Cardiac muscle cell (in vitro differentiated cells and primary cell): Measurements from ENCODE around the gene PITX1. TPM values are rescaled to one million over a fixed set of nuclear protein-coding genes. Genes with fewer than 3 reads are reported as not detected.
"Not testable (repeated sequence)": the region's sequence is repeated elsewhere in the genome, so short reads cannot be mapped to it uniquely, and the experiment has no call there.

Experiments used
- DNase-seq, 2 donors: peaks; one replicate each; pipeline versions ENCODE4 v3.0.0 to v3.0.0-alpha.2; 2010 to 2017; ENCODE audit warnings: low read depth in 1 of 2, low spot score in 1 of 2
- H3K27ac ChIP-seq: fragments of 200-600 bp; sonication (generic); 2 replicates; pipeline ENCODE4 v1.5.1; 2016
- H3K27me3 ChIP-seq: fragments of 200-600 bp; sonication (generic); 2 replicates; pipeline ENCODE4 v1.6.0; 2016; ENCODE audit warnings: control low read depth
- H3K36me3 ChIP-seq: fragments of 200-600 bp; sonication (generic); 2 replicates; pipeline ENCODE4 v1.5.1; 2016; ENCODE audit warnings: control low read depth
- H3K4me1 ChIP-seq: fragments of 200-600 bp; sonication (generic); 2 replicates; pipeline ENCODE4 v1.8.1; 2017; ENCODE audit warnings: low read depth, mild to moderate bottlenecking, mixed run types
- H3K4me3 ChIP-seq: fragments of 200-600 bp; sonication (generic); 2 replicates; pipeline ENCODE4 v1.5.1; 2016; ENCODE audit warnings: mild to moderate bottlenecking
- H3K9me3 ChIP-seq: fragments of 200-600 bp; sonication (generic); 2 replicates; pipeline ENCODE4 v1.5.1; 2017; ENCODE audit warnings: low read depth, mild to moderate bottlenecking, control low read depth
- polyA plus RNA-seq: library from polyadenylated mRNA; unstranded; fragments of >200 nt; fragmentation: Nextera tagmentation; extraction: Ambion mirVana; gene quantifications from 2 replicates; pipeline ENCODE4 v1.2.1, GENCODE V29; 2016
- total RNA-seq: library from RNA; depleted of rRNA; stranded (reverse); fragments of >200 nt; gene quantifications from 2 replicates; pipeline ENCODE4 v1.2.3, GENCODE V29; 2016
- TF ChIP-seq, protein P1 (sequence below): IDR thresholded peaks from 2 replicates; pipeline ENCODE4 v1.5.1; 2012; ENCODE audit warnings: low read depth, mild to moderate bottlenecking, low read length

Gene PITX1
- 0.07 TPM in 1 of 2 replicates, not detected in the other for total RNA-seq
- 0.35 and 0.80 TPM in 2 replicates for polyA plus RNA-seq

- Histone ChIP-seq H3K27ac (no peak within 1 kb of the TSS), H3K27me3 (peaks cover 100% of the 10 kb centered on the region), H3K4me3 (peak within 1 kb of the TSS; percentile 16), H3K36me3 (no peaks in the 10 kb centered on the region), H3K9me3 (no peaks in the 10 kb centered on the region), H3K4me1 (peaks cover 3% of the 10 kb centered on the region)
- peak in 1 of 2 donors; percentile 44 for DNase-seq
- TF ChIP-seq, protein P1, sequence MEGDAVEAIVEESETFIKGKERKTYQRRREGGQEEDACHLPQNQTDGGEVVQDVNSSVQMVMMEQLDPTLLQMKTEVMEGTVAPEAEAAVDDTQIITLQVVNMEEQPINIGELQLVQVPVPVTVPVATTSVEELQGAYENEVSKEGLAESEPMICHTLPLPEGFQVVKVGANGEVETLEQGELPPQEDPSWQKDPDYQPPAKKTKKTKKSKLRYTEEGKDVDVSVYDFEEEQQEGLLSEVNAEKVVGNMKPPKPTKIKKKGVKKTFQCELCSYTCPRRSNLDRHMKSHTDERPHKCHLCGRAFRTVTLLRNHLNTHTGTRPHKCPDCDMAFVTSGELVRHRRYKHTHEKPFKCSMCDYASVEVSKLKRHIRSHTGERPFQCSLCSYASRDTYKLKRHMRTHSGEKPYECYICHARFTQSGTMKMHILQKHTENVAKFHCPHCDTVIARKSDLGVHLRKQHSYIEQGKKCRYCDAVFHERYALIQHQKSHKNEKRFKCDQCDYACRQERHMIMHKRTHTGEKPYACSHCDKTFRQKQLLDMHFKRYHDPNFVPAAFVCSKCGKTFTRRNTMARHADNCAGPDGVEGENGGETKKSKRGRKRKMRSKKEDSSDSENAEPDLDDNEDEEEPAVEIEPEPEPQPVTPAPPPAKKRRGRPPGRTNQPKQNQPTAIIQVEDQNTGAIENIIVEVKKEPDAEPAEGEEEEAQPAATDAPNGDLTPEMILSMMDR, result no peak
Measured at GRCh38 chr5:135033901-135034235, at the start of gene PITX1. TSS of gene PITX1 (minus strand) at chr5:135034228. CDS start at chr5:135033881, 347 bp downstream.

DNA sequence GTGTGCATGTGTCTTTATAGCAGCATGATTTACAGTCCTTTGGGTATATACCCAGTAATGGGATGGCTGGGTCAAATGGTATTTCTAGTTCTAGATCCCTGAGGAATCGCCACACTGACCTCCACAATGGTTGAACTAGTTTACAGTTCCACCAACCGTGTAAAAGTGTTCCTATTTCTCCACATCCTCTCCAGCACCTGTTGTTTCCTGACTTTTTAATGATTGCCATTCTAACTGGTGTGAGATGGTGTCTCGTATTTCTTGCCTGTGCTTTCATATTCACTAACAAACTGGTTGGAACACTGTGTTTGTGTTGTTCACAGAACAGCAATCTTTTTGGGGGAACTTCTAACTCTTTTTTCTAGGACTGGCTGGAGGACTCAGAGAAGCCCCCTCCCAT is 49.3 kb upstream of the PITX1 start:
- DNase-seq, H3K9me3 ChIP-seq, H3K4me3 ChIP-seq, H3K27ac ChIP-seq, H3K4me1 ChIP-seq, H3K36me3 ChIP-seq: not testable (repeated sequence)
- peaks cover 43% of the 10 kb centered on the region for H3K27me3 ChIP-seq

GRCh38 chr5:135081240-135081639 is 47.2 kb upstream of the PITX1 start:
- H3K4me3 ChIP-seq, result no peak overlapping the region
- peaks cover 39% of the 10 kb centered on the region for H3K27me3 ChIP-seq
- H3K27ac ChIP-seq, result no peak overlapping the region
- TF ChIP-seq, protein P1, result no peak
- DNase-seq, result no peak
- no peaks in the 10 kb centered on the region for H3K36me3 ChIP-seq
- no peaks in the 10 kb centered on the region for H3K9me3 ChIP-seq
- no peaks in the 10 kb centered on the region for H3K4me1 ChIP-seq

- TF ChIP-seq, protein P1, result no peak
- H3K4me3 ChIP-seq, result no peak overlapping the region
- no peaks in the 10 kb centered on the region for H3K36me3 ChIP-seq
- H3K9me3 ChIP-seq, result no peaks in the 10 kb centered on the region
- H3K4me1 ChIP-seq, result no peaks in the 10 kb centered on the region
- DNase-seq, result no peak
- H3K27ac ChIP-seq, result no peak overlapping the region
- H3K27me3 ChIP-seq, result peaks cover 37% of the 10 kb centered on the region
Measured at GRCh38 chr5:135079760-135080159, 45.7 kb upstream of the PITX1 start.

DNA sequence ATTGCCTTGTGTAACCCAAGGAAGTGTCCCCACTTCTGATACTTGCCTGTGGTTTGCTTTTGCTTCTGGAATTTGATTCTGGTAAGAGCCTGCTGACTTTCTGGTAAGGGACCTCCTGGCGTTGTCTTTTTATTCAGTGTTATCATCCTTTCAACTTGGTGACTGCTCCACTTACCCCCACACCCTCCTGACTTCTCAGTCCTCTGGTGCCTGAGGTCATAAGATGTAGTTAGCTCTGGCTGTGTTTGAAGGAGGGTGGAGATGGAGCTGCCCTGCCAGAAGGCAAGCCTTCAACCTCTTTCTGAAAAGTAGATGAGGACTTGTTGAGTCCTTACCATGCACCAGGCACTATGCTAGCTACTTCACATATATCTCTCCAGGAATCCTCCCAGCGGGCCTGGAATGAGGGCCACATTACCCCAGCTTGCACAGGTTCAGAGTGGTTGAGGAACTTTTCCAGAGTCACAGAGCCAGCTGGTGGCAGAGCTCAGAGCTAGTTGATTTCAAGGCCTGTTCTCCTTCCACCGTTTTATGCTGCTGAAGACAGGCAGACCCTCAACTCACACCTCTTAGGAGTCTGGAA is 45.2 kb upstream of the PITX1 start:
- no peak overlapping the region for H3K27ac ChIP-seq
- H3K4me1 ChIP-seq, result no peaks in the 10 kb centered on the region
- TF ChIP-seq, protein P1, result no peak
- peaks cover 37% of the 10 kb centered on the region for H3K27me3 ChIP-seq
- no peak for DNase-seq
- no peaks in the 10 kb centered on the region for H3K36me3 ChIP-seq
- H3K4me3 ChIP-seq, result no peak overlapping the region
- H3K9me3 ChIP-seq, result no peaks in the 10 kb centered on the region

- no peak overlapping the region for H3K27ac ChIP-seq
- no peaks in the 10 kb centered on the region for H3K9me3 ChIP-seq
- H3K4me1 ChIP-seq, result no peaks in the 10 kb centered on the region
- H3K27me3 ChIP-seq, result peaks cover 57% of the 10 kb centered on the region
- no peak overlapping the region for H3K4me3 ChIP-seq
- no peaks in the 10 kb centered on the region for H3K36me3 ChIP-seq
- TF ChIP-seq, protein P1, result no peak
- no peak for DNase-seq
Measured at GRCh38 chr5:135076801-135077200, 42.8 kb upstream of the PITX1 start.
